Vagina (tissue), 2 donors: ENCODE data around the gene MAD1L1.

Experiments used
- CTCF ChIP-seq, 3 experiments: fragments of 450-650 bp in 2 of 3; fragments of 200-600 bp in 1 of 3; sonication (generic) in 1 of 3; IDR thresholded peaks; one replicate each; pipeline ENCODE4 v1.5.1; 2017 to 2019; ENCODE audit warnings: antibody characterized with exemption in 3 of 3, mild to moderate bottlenecking in 2 of 3, moderate library complexity in 2 of 3
- POLR2A ChIP-seq, 2 donors: fragments of 450-650 bp; IDR thresholded peaks; one replicate each; pipeline ENCODE4 v1.6.1; 2017; ENCODE audit warnings: antibody characterized with exemption in 2 of 2, mild to moderate bottlenecking in 2 of 2, moderate library complexity in 2 of 2
- POLR2AphosphoS5 ChIP-seq, 2 donors: sonication (generic); formaldehyde crosslinking; IDR thresholded peaks; one replicate each; pipeline ENCODE4 v1.9.0; 2017; ENCODE audit warnings: antibody characterized with exemption in 2 of 2, mild to moderate bottlenecking in 2 of 2, low read depth in 1 of 2; ENCODE audit not compliant: insufficient read depth in 1 of 2

GRCh38 chr7:1800902-1801301, 431.8 kb downstream of the MAD1L1 start:
- TF ChIP-seq CTCF (IDR thresholded peaks at IDR 0.05) (no peak), POLR2AphosphoS5 (IDR thresholded peaks at IDR 0.05; ENCODE audit: insufficient read depth in 1 of 2, low read depth in 1 of 2) (no peak), POLR2A (IDR thresholded peaks at IDR 0.05) (no peak)
